ENCODE measurements around the gene PFKFB4. TPM values are rescaled to one million over a fixed set of nuclear protein-coding genes. Genes with fewer than 3 reads are reported as not detected.

The PFKFB4 gene
- total RNA-seq, 1 experiment from 2014 or later, result 20.3 TPM

DNA sequence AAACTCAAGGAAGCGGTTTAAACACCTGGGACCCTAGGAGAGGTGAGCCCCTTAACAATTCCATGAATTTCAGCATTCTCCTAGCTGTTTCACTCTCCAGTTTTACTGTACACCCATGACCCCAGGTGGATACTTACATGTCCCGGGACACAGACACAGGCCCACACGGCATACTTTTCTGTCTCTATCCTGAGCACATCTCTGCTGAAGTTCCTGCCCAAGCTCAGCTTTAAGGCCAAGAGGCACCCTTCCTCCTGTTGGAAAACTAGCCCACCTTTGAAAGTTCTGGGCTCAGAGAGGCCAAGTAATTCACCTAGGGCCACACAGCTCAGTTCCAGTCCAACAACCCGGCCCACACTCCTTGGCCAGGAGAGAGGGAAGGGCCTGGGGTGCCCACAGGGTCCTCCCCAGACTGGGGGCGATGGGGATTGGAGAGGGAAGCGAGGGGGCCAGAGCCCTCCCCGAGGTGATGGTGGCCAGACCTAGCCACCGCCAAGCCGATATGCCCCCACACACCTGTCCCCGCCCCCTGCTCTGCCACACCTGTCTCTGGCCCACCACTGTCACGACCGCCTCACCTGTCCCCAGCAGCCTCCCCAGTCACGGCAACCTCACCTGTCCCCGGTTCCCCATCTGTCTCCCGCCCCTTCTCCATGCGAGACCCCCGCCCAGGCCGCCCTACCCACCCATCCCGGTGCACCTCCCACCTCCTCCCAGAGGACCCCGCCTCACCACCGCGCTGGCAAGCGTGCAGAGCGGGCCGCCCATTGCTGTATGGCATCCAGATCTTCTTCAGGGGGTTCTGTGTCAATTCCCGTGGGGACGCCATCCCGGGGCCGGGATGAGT is 431 bp downstream of the PFKFB4 start:
- no peak for TF ChIP-seq SP1 (IDR thresholded peaks at IDR 0.05; ENCODE audit: low read depth)
- TF ChIP-seq POLR2AphosphoS5 (IDR thresholded peaks at IDR 0.05; ENCODE audit: low read depth, low read length), result peak; percentile 49; the same call in 1 of the 2 replicates
- TF ChIP-seq, protein P1, sequence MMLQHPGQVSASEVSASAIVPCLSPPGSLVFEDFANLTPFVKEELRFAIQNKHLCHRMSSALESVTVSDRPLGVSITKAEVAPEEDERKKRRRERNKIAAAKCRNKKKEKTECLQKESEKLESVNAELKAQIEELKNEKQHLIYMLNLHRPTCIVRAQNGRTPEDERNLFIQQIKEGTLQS (IDR thresholded peaks at IDR 0.05), result no peak
- no peak for TF ChIP-seq CEBPB (IDR thresholded peaks at IDR 0.05; ENCODE audit: low read depth)
- TF ChIP-seq, protein P2, sequence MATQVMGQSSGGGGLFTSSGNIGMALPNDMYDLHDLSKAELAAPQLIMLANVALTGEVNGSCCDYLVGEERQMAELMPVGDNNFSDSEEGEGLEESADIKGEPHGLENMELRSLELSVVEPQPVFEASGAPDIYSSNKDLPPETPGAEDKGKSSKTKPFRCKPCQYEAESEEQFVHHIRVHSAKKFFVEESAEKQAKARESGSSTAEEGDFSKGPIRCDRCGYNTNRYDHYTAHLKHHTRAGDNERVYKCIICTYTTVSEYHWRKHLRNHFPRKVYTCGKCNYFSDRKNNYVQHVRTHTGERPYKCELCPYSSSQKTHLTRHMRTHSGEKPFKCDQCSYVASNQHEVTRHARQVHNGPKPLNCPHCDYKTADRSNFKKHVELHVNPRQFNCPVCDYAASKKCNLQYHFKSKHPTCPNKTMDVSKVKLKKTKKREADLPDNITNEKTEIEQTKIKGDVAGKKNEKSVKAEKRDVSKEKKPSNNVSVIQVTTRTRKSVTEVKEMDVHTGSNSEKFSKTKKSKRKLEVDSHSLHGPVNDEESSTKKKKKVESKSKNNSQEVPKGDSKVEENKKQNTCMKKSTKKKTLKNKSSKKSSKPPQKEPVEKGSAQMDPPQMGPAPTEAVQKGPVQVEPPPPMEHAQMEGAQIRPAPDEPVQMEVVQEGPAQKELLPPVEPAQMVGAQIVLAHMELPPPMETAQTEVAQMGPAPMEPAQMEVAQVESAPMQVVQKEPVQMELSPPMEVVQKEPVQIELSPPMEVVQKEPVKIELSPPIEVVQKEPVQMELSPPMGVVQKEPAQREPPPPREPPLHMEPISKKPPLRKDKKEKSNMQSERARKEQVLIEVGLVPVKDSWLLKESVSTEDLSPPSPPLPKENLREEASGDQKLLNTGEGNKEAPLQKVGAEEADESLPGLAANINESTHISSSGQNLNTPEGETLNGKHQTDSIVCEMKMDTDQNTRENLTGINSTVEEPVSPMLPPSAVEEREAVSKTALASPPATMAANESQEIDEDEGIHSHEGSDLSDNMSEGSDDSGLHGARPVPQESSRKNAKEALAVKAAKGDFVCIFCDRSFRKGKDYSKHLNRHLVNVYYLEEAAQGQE (IDR thresholded peaks at IDR 0.05; ENCODE audit: low read depth), result no peak
- peak; percentile 8 for TF ChIP-seq POLR2A (IDR thresholded peaks at IDR 0.05; ENCODE audit: borderline replicate concordance, extremely low read depth, insufficient read depth, insufficient read length)
- no peak for TF ChIP-seq ELF1 (IDR thresholded peaks at IDR 0.05; ENCODE audit: borderline replicate concordance, low read depth)
- no peak for TF ChIP-seq TCF7L2 (IDR thresholded peaks at IDR 0.05; ENCODE audit: borderline replicate concordance, extremely low read depth, insufficient read depth, insufficient read length)
- no peak overlapping the region for H2AFZ ChIP-seq (ENCODE audit: low read depth, low read length, poor library complexity, severe bottlenecking)
- TSS peak; percentile 57 for BruUV-seq (replicated peaks)
- peak overlapping the region; percentile 61 for H3K27ac ChIP-seq (ENCODE audit: low read depth, low read length)
- H3K36me3 ChIP-seq (ENCODE audit: control insufficient read depth in 1 of 2, insufficient read depth in 2 of 2, low read length in 2 of 2), result peaks cover 2 to 4% of the 10 kb centered on the region in 2 experiments; a peak in 1 of 4 replicates
- H3K27me3 ChIP-seq (ENCODE audit: insufficient read depth, low read length), result no peaks in the 10 kb centered on the region
- peaks cover 22 to 59% of the 10 kb centered on the region in 2 experiments for H3K4me1 ChIP-seq (ENCODE audit: control insufficient read depth in 1 of 2, insufficient read depth in 2 of 2, low read length in 2 of 2)
- no peaks in the 10 kb centered on the region for H3K9me2 ChIP-seq (ENCODE audit: insufficient read depth)
- intact Hi-C loops (cut with micrococcal nuclease), result loop anchor here (2.0 to 10.0 kb wide), 3 partner anchors 51 to 109 kb away; partner anchors contain the start of genes CELSR3, SLC26A6 and UQCRC1
- ChIA-PET POLR2A (interaction anchor here (0.6 to 2.6 kb wide), 8 partner anchors 79 to 465 kb away, joined by 3 to 10 read pairs (median 4); partner anchors contain the start of genes ATRIP, NDUFAF3 and SLC26A6), CTCF (interaction anchor here (0.8 to 3.5 kb wide), 9 partner anchors 10 to 315 kb away, joined by 3 to 29 read pairs (median 4); partner anchors contain the start of genes SLC26A6 and ZNF589), RAD21 (ENCODE audit: low non-redundant PET in 1 of 2, low total read pairs in 2 of 2, uncharacterized antibody in 2 of 2, unreplicated experiment in 2 of 2) (interaction anchor here (0.6 to 1.2 kb wide), 4 partner anchors 83 to 361 kb away, joined by 3 to 4 read pairs (median 4); partner anchors contain the start of gene CCDC51 (in 1 of the 2))
- H3K9ac ChIP-seq (ENCODE audit: low read length), result peak overlapping the region; percentile 70
- H3K4me2 ChIP-seq (ENCODE audit: low read length), result peak overlapping the region; percentile 98
- no peaks in the 10 kb centered on the region for H4K20me1 ChIP-seq (ENCODE audit: insufficient read depth)
- ATAC-seq (0 out of 2 replicates have a peak, but pooled peaks have one; percentile 6), DNase-seq (ENCODE audit: low read depth, low spot score) (no peak)
- H3K79me2 ChIP-seq (ENCODE audit: insufficient read depth, low read length), result peaks cover 22% of the 10 kb centered on the region; the same call in 1 of the 2 replicates
- H3K9me3 ChIP-seq (ENCODE audit: control insufficient read depth in 1 of 2, insufficient read depth in 1 of 2, low read depth in 1 of 2, low read length in 2 of 2), result no peaks in the 10 kb centered on the region
- H3K4me3 ChIP-seq (replicated peaks in 1 of 2; ENCODE audit: low read depth in 1 of 2, low read length in 2 of 2), result peak overlapping the region; percentile 68 to 82
